MM.1S (cell line): Measurements from ENCODE around the gene CCN2.

Experiments
- DNase-seq: peaks from one replicate; pipeline ENCODE4 v3.0.0-alpha.2; 2015
- H2AFZ ChIP-seq: fragments of 300-600 bp; sonication (generic); 2 replicates; pipeline ENCODE4 v1.6.0; 2016; ENCODE audit warnings: antibody characterized with exemption, low read length
- H3F3A ChIP-seq: fragments of 300-600 bp; sonication (generic); 2 replicates; pipeline ENCODE4 v1.6.1; 2016; ENCODE audit warnings: mild to moderate bottlenecking, antibody characterized with exemption, low read length, moderate library complexity, mixed read lengths; ENCODE audit not compliant: insufficient read depth
- H3K27ac ChIP-seq: fragments of 300-600 bp; sonication (generic); 2 replicates; pipeline ENCODE4 v1.5.1; 2016; ENCODE audit warnings: mild to moderate bottlenecking, low read length
- H3K27me3 ChIP-seq: fragments of 300-600 bp; sonication (generic); replicated peaks from 2 replicates; pipeline ENCODE4 v1.6.0; 2016; ENCODE audit warnings: low read length; ENCODE audit not compliant: insufficient read depth
- H3K36me3 ChIP-seq: fragments of 300-600 bp; sonication (generic); replicated peaks from 2 replicates; pipeline ENCODE4 v1.6.1; 2016; ENCODE audit warnings: mild to moderate bottlenecking, low read length, mixed read lengths; ENCODE audit not compliant: insufficient read depth
- H3K4me1 ChIP-seq: fragments of 300-600 bp; sonication (generic); 2 replicates; pipeline ENCODE4 v1.6.1; 2016; ENCODE audit warnings: low read length, mixed read lengths
- H3K4me2 ChIP-seq: fragments of 300-600 bp; sonication (generic); 2 replicates; pipeline ENCODE4 v1.6.0; 2016; ENCODE audit warnings: low read depth, low read length
- H3K4me3 ChIP-seq: fragments of 300-600 bp; sonication (generic); 2 replicates; pipeline ENCODE4 v1.5.1; 2016; ENCODE audit warnings: low read length, mixed read lengths
- H3K79me2 ChIP-seq: fragments of 300-600 bp; sonication (generic); 2 replicates; pipeline ENCODE4 v1.6.1; 2016; ENCODE audit warnings: mixed run types, low read length, mixed read lengths
- H3K9ac ChIP-seq: fragments of 300-600 bp; sonication (generic); 2 replicates; pipeline ENCODE4 v1.6.1; 2016; ENCODE audit warnings: low read length, mixed read lengths
- H3K9me2 ChIP-seq: fragments of 300-600 bp; sonication (generic); replicated peaks from 2 replicates; pipeline ENCODE4 v1.6.1; 2016; ENCODE audit warnings: mild to moderate bottlenecking, low read length, mixed read lengths; ENCODE audit not compliant: insufficient read depth
- H3K9me3 ChIP-seq: fragments of 300-600 bp; sonication (generic); replicated peaks from 2 replicates; pipeline ENCODE4 v1.6.1; 2016; ENCODE audit warnings: mild to moderate bottlenecking, low read length, mixed read lengths; ENCODE audit not compliant: insufficient read depth
- H4K20me1 ChIP-seq: fragments of 300-600 bp; sonication (generic); 2 replicates; pipeline ENCODE4 v1.6.1; 2016; ENCODE audit warnings: mild to moderate bottlenecking, low read length, moderate library complexity, mixed read lengths; ENCODE audit not compliant: insufficient read depth
- EZH2 ChIP-seq: fragments of 300-600 bp; sonication (generic); optimal IDR thresholded peaks from 2 replicates; pipeline ENCODE3; 2017; ENCODE audit warnings: low read depth, mild to moderate bottlenecking, antibody characterized with exemption, low read length, mixed read lengths
- EZH2phosphoT487 ChIP-seq: fragments of 300-600 bp; sonication (generic); IDR thresholded peaks from 2 replicates; pipeline ENCODE4 v1.6.1; 2018; ENCODE audit warnings: antibody characterized with exemption, low read length
- TF ChIP-seq, protein P1 (sequence below): fragments of 300-600 bp; sonication (generic); IDR thresholded peaks from 2 replicates; pipeline ENCODE4 v1.5.1; 2016; ENCODE audit warnings: antibody characterized with exemption, low read length, mixed read lengths

CCN2 gene

DNA sequence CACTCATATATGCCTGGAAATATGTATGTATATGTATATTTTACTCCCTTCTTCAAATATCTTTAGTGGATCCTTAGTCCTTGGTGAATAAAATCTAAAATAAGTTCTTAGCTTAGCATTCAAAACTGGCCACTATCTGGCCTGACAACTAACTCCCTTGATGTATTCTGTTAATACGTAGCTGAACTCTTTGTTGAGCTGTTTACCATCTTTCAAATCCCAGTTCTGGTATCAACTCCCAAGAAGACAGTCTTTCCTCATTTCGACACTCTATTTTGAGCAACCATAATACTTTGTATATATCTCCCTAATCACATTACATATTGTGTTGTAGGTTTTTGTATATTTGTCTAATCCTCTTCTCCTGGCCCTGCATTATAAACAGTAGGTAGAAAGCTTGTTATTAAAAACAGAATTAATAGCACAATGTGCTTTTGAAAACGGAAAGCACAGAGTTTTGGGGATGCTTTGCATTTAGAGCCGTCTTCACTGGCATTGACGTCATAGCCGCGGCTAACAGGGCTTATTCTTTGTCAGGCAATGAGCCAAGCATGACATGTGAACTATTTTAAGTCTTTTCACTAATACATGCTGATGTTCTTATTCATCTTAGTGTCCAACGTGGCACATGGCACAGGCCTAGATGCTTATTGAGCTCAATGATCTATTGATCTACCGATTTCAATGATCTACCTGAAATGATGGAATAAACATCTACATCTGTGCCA lies 47.2 kb upstream of the CCN2 start:
- TF ChIP-seq, protein P1, sequence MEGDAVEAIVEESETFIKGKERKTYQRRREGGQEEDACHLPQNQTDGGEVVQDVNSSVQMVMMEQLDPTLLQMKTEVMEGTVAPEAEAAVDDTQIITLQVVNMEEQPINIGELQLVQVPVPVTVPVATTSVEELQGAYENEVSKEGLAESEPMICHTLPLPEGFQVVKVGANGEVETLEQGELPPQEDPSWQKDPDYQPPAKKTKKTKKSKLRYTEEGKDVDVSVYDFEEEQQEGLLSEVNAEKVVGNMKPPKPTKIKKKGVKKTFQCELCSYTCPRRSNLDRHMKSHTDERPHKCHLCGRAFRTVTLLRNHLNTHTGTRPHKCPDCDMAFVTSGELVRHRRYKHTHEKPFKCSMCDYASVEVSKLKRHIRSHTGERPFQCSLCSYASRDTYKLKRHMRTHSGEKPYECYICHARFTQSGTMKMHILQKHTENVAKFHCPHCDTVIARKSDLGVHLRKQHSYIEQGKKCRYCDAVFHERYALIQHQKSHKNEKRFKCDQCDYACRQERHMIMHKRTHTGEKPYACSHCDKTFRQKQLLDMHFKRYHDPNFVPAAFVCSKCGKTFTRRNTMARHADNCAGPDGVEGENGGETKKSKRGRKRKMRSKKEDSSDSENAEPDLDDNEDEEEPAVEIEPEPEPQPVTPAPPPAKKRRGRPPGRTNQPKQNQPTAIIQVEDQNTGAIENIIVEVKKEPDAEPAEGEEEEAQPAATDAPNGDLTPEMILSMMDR, result no peak
- TF ChIP-seq EZH2 (no peak), EZH2phosphoT487 (no peak)
- H3K27ac ChIP-seq, result no peak overlapping the region
- no peak overlapping the region for H3K9ac ChIP-seq
- H3K4me2 ChIP-seq, result no peak overlapping the region
- H3K79me2 ChIP-seq, result no peaks in the 10 kb centered on the region
- H3F3A ChIP-seq, result no peaks in the 10 kb centered on the region
- no peaks in the 10 kb centered on the region for H3K27me3 ChIP-seq
- H3K36me3 ChIP-seq, result no peaks in the 10 kb centered on the region
- peaks cover 15% of the 10 kb centered on the region for H3K4me1 ChIP-seq
- H3K9me3 ChIP-seq, result no peaks in the 10 kb centered on the region
- H4K20me1 ChIP-seq, result no peaks in the 10 kb centered on the region
- no peak overlapping the region for H3K4me3 ChIP-seq
- no peak for DNase-seq
- H3K9me2 ChIP-seq, result no peaks in the 10 kb centered on the region
- H2AFZ ChIP-seq, result no peak overlapping the region

DNA sequence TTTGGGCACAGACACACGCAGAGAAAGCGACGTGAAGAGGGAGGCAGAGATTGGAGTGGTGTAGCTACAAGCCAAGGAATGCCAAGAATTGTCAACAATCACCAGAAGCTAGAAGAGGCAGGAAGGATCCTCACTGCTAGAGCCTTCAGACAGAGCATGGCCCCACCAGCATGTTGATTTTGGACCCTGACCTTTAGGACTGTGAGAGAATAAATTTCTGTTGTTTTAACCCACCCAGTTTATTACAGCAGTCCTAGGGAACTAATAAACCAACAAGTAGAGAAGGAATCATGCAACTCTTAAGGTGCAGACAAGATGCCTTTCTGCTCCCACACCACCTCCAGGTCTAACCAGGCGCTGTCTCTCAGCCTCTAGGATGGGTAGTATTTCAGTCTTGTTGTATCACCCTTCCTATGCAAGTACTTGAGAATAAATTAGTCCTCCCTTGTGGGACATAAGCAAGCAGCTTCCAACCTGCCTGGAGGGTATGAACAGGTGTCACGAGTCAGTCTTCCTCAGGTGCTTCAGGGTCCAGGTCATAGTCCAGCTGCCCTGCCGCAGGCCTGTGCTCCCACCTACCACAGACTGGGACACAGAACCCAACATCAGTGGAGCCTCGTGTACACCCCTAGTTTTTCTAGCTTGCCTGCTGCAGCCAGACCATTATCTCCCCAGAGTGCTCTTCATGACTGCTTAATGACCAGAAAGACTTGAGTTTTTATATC lies 46.4 kb upstream of the CCN2 start:
- Histone ChIP-seq H3K27me3 (no peaks in the 10 kb centered on the region), H3K9me3 (no peaks in the 10 kb centered on the region), H3K27ac (no peak overlapping the region), H3K36me3 (no peaks in the 10 kb centered on the region), H4K20me1 (no peaks in the 10 kb centered on the region), H2AFZ (no peak overlapping the region), H3K4me3 (no peak overlapping the region), H3K79me2 (no peaks in the 10 kb centered on the region), H3K4me2 (no peak overlapping the region), H3K9me2 (no peaks in the 10 kb centered on the region), H3F3A (no peaks in the 10 kb centered on the region), H3K9ac (no peak overlapping the region), H3K4me1 (peaks cover 15% of the 10 kb centered on the region)
- no peak for DNase-seq
- TF ChIP-seq, protein P1, result no peak
- TF ChIP-seq EZH2phosphoT487, result no peak
- TF ChIP-seq EZH2, result no peak

DNA sequence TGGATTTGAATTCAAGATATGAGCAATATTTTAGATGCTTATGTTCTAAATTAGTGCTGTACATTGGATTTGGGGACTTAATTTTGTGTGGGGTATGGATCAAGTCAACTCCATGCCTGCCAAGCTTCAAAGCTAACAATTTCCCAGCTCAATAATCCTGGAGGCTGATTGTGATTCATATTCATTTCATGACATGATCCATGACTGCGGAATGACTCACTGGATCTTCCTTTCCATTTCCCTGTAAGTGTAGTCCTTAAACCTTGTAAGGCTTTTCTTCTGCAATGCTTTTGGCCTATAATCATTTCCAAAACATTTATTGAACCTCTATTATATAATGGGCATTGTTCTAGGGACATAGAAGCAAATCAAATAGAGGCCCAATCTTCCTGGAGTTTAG lies 44.7 kb upstream of the CCN2 start:
- no peak for DNase-seq
- H4K20me1 ChIP-seq, result no peaks in the 10 kb centered on the region
- H3K9ac ChIP-seq, result no peak overlapping the region
- no peak overlapping the region for H3K4me3 ChIP-seq
- TF ChIP-seq, protein P1, result no peak
- TF ChIP-seq EZH2 (no peak), EZH2phosphoT487 (no peak)
- no peak overlapping the region for H3K4me2 ChIP-seq
- no peaks in the 10 kb centered on the region for H3K9me2 ChIP-seq
- no peaks in the 10 kb centered on the region for H3K36me3 ChIP-seq
- no peaks in the 10 kb centered on the region for H3K9me3 ChIP-seq
- H3K79me2 ChIP-seq, result no peaks in the 10 kb centered on the region
- H3K4me1 ChIP-seq, result peaks cover 15% of the 10 kb centered on the region
- no peaks in the 10 kb centered on the region for H3K27me3 ChIP-seq
- no peak overlapping the region for H3K27ac ChIP-seq
- no peaks in the 10 kb centered on the region for H3F3A ChIP-seq
- no peak overlapping the region for H2AFZ ChIP-seq
